ENCODE results near the gene CCDC74B.
A peak's percentile ranks its signal among the peaks of the same experiment; 100 is the strongest.
"Not testable (repeated sequence)": the region's sequence is repeated elsewhere in the genome, so short reads cannot be mapped to it uniquely, and the experiment has no call there.

The CCDC74B gene

GRCh38 chr2:130145006-130145414 is at the start of gene CCDC74B:
CCDC74B (minus strand) TSS chr2:130145112; CDS start chr2:130144996, 116 bp downstream.
- not testable (repeated sequence) for DNase-seq

- DNase-seq: not testable (repeated sequence)
Observed at GRCh38 chr2:130193824-130194223, 48.9 kb upstream of the CCDC74B start.

GRCh38 chr2:130192451-130192850 is 47.5 kb upstream of the CCDC74B start:
- not testable (repeated sequence) for DNase-seq

- not testable (repeated sequence) for DNase-seq
Observed at GRCh38 chr2:130191319-130191718, 46.4 kb upstream of the CCDC74B start.

GRCh38 chr2:130190237-130190636 is 45.3 kb upstream of the CCDC74B start:
- DNase-seq: no peak

GRCh38 chr2:130188958-130189357 is 44.0 kb upstream of the CCDC74B start:
- DNase-seq: not testable (repeated sequence)

GRCh38 chr2:130187859-130188792 is 43.2 kb upstream of the CCDC74B start:
- not testable (repeated sequence) for DNase-seq

GRCh38 chr2:130187268-130187667 is 42.4 kb upstream of the CCDC74B start:
- no peak for DNase-seq

GRCh38 chr2:130186391-130186790 is 41.5 kb upstream of the CCDC74B start:
- no peak for DNase-seq

GRCh38 chr2:130185896-130186295 is 41.0 kb upstream of the CCDC74B start:
- no peak for DNase-seq

- DNase-seq: no peak
Observed at GRCh38 chr2:130185436-130185835, 40.5 kb upstream of the CCDC74B start.

- peak; percentile 60 for DNase-seq
Observed at GRCh38 chr2:130183512-130184373, 38.8 kb upstream of the CCDC74B start.

- DNase-seq: not testable (repeated sequence)
Observed at GRCh38 chr2:130182826-130183511, 38.1 kb upstream of the CCDC74B start.

GRCh38 chr2:130181880-130182682 is 37.2 kb upstream of the CCDC74B start, which contains the start of gene MZT2B:
MZT2B (plus strand) TSS chr2:130182262; CDS start chr2:130182283, 21 bp downstream.
- DNase-seq: peak; percentile 91

- DNase-seq: peak; percentile 99
Observed at GRCh38 chr2:130181325-130181879, 36.5 kb upstream of the CCDC74B start, which contains the start of gene SMPD4. SMPD4 (minus strand) TSS chr2:130181602; CDS start chr2:130176592, 5,010 bp downstream.

GRCh38 chr2:130180404-130181324 is 35.8 kb upstream of the CCDC74B start:
- DNase-seq: not testable (repeated sequence)

- DNase-seq: not testable (repeated sequence)
Observed at GRCh38 chr2:130174866-130175265, 30.0 kb upstream of the CCDC74B start.

- no peak for DNase-seq
Observed at GRCh38 chr2:130169896-130170295, 25.0 kb upstream of the CCDC74B start.

GRCh38 chr2:130169163-130169562 is 24.3 kb upstream of the CCDC74B start:
- DNase-seq: not testable (repeated sequence)

GRCh38 chr2:130166611-130167010 is 21.7 kb upstream of the CCDC74B start:
- DNase-seq: not testable (repeated sequence)

All from femur (tissue), 1 donor.